K562 (cell line): ENCODE measurements around the gene PIBF1.

Experiments used
- CBX2 ChIP-seq: fragments of 200-600 bp; sonication (generic); IDR thresholded peaks from one replicate; pipeline ENCODE4 v1.6.1; 2012; ENCODE audit warnings: mild to moderate bottlenecking, low read length, inconsistent platforms; ENCODE audit not compliant: insufficient read depth, poor library complexity, severe bottlenecking
- DACH1 ChIP-seq: fragments of 450-650 bp; IDR thresholded peaks from 2 replicates; pipeline ENCODE4 v1.6.1; 2018; ENCODE audit not compliant: partially characterized antibody
- GABPA ChIP-seq: fragments of 200-800 bp; sonication (Bioruptor generic); conservative IDR thresholded peaks from 2 replicates; pipeline ENCODE4 v1.6.1; 2016; ENCODE audit warnings: low read depth, missing genetic modification characterization, missing compliant biosample characterization
- HLTF ChIP-seq: fragments of 450-650 bp; IDR thresholded peaks from 2 replicates; pipeline ENCODE4 v1.6.1; 2016
- MTA2 ChIP-seq: fragments of 450-650 bp; IDR thresholded peaks from 2 replicates; pipeline ENCODE4 v1.6.1; 2016; ENCODE audit warnings: low read depth
- MYC ChIP-seq, 2 experiments: fragments of 250-450 bp in 1 of 2; sonication (Bioruptor Pico) in 1 of 2; IDR thresholded peaks; 2 replicates each; pipeline versions ENCODE4 v1.5.1 to v1.6.1; 2012 to 2021; ENCODE audit warnings: low read depth in 2 of 2, borderline replicate concordance in 1 of 2, improper control_type of control experiment in 1 of 2, low read length in 1 of 2, mild to moderate bottlenecking in 1 of 2, moderate library complexity in 1 of 2
- POLR2A ChIP-seq: fragments of 450-650 bp; conservative IDR thresholded peaks from 2 replicates; pipeline ENCODE4 v1.6.1; 2016
- POLR2AphosphoS5 ChIP-seq: IDR thresholded peaks from 2 replicates; pipeline ENCODE4 v1.6.1; 2011; ENCODE audit warnings: mild to moderate bottlenecking, low read depth, low read length, moderate library complexity; ENCODE audit not compliant: control insufficient read depth, insufficient read depth
- ZBTB17 ChIP-seq: fragments of 450-650 bp; formaldehyde crosslinking; IDR thresholded peaks from 2 replicates; pipeline ENCODE4 v1.4.0; 2020; ENCODE audit warnings: mild to moderate bottlenecking
- TF ChIP-seq, protein P1 (sequence below): sonication (generic); formaldehyde crosslinking; IDR thresholded peaks from 2 replicates; pipeline ENCODE4 v1.8.0; 2022; ENCODE audit warnings: missing genetic modification reagents, mild to moderate bottlenecking, borderline replicate concordance
- TF ChIP-seq, protein P2 (sequence below): fragments of 250-450 bp; sonication (Bioruptor Pico); IDR thresholded peaks from 2 replicates; pipeline ENCODE4 v1.5.0; 2020; ENCODE audit warnings: mild to moderate bottlenecking, borderline replicate concordance
- TF ChIP-seq, protein P3 (sequence below): sonication (generic); formaldehyde crosslinking; IDR thresholded peaks from 2 replicates; pipeline ENCODE4 v1.8.0; 2022; ENCODE audit warnings: missing genetic modification reagents, mild to moderate bottlenecking, borderline replicate concordance

DNA sequence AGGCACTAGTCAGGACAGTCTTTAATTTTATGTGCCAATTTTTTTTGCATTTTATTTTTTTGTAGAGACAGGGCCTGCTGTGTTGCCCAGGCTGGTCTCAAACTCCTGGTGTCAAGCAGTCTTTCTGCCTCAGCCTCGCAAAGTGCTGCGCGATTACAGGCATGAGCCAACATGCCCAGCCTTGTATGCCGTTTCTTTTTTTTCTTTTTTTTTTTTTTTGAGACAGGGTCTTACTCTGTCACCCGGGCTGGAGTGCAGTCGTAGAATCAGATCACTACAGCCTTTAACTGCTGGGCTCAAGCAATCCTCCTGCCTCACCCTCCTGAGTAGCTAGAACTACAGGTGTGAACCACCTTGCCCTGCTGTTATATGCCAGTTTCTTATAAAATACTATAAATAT is 27.8 kb upstream of the PIBF1 start:
- TF ChIP-seq HLTF (no peak), MYC (IDR thresholded peaks at IDR 0.05; ENCODE audit: low read depth, low read length) (no peak), MYC (CRISPR knock-in tag; IDR thresholded peaks at IDR 0.05; ENCODE audit: borderline replicate concordance, low read depth) (no peak), ZBTB17 (no peak), CBX2 (no peak), POLR2AphosphoS5 (no peak), MTA2 (no peak), DACH1 (no peak), POLR2A (no peak), GABPA (tag) (no peak)
- TF ChIP-seq, protein P1, sequence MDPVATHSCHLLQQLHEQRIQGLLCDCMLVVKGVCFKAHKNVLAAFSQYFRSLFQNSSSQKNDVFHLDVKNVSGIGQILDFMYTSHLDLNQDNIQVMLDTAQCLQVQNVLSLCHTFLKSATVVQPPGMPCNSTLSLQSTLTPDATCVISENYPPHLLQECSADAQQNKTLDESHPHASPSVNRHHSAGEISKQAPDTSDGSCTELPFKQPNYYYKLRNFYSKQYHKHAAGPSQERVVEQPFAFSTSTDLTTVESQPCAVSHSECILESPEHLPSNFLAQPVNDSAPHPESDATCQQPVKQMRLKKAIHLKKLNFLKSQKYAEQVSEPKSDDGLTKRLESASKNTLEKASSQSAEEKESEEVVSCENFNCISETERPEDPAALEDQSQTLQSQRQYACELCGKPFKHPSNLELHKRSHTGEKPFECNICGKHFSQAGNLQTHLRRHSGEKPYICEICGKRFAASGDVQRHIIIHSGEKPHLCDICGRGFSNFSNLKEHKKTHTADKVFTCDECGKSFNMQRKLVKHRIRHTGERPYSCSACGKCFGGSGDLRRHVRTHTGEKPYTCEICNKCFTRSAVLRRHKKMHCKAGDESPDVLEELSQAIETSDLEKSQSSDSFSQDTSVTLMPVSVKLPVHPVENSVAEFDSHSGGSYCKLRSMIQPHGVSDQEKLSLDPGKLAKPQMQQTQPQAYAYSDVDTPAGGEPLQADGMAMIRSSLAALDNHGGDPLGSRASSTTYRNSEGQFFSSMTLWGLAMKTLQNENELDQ = no peak
- TF ChIP-seq, protein P2, sequence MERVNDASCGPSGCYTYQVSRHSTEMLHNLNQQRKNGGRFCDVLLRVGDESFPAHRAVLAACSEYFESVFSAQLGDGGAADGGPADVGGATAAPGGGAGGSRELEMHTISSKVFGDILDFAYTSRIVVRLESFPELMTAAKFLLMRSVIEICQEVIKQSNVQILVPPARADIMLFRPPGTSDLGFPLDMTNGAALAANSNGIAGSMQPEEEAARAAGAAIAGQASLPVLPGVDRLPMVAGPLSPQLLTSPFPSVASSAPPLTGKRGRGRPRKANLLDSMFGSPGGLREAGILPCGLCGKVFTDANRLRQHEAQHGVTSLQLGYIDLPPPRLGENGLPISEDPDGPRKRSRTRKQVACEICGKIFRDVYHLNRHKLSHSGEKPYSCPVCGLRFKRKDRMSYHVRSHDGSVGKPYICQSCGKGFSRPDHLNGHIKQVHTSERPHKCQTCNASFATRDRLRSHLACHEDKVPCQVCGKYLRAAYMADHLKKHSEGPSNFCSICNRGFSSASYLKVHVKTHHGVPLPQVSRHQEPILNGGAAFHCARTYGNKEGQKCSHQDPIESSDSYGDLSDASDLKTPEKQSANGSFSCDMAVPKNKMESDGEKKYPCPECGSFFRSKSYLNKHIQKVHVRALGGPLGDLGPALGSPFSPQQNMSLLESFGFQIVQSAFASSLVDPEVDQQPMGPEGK (CRISPR knock-in tag) = no peak
- TF ChIP-seq, protein P3, sequence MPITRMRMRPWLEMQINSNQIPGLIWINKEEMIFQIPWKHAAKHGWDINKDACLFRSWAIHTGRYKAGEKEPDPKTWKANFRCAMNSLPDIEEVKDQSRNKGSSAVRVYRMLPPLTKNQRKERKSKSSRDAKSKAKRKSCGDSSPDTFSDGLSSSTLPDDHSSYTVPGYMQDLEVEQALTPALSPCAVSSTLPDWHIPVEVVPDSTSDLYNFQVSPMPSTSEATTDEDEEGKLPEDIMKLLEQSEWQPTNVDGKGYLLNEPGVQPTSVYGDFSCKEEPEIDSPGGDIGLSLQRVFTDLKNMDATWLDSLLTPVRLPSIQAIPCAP (CRISPR knock-in tag) = no peak
